Panc1 (cell line): ENCODE data around the gene KRTAP1-4. TPM values are rescaled to one million over a fixed set of nuclear protein-coding genes. Genes with fewer than 3 reads are reported as not detected.

Experiments used
- ATAC-seq: fragments of 200-7000 bp; cut with Tn5 transposase; 2 replicates; pipeline ENCODE4 v1.9.1; 2020; ENCODE audit warnings: mild to moderate bottlenecking, moderate library complexity
- BruUV-seq: library from RNA; stranded (reverse); fragments of 400-500 nt; replicated peaks from 2 replicates; lab custom pipeline; 2021; lab: Mats Ljungman, UMichigan
- CTCF ChIA-PET: fragments of 300-600 bp; sonication (Branson Sonifier 250); formaldehyde crosslinking; loops from one replicate; lab custom pipeline; 2022; ENCODE audit warnings: antibody characterized with exemption; lab: Charles Lee
- POLR2A ChIA-PET: fragments of 300-600 bp; sonication (Branson Sonifier 250); formaldehyde crosslinking; loops from one replicate; lab custom pipeline; 2022; ENCODE audit warnings: antibody characterized with exemption; lab: Charles Lee
- DNase-seq: peaks from one replicate; pipeline ENCODE4 v3.0.0-alpha.2; 2010; ENCODE audit warnings: low read depth, low spot score
- H3K27ac ChIP-seq: 2 replicates; pipeline ENCODE4 v1.5.1; 2011; ENCODE audit warnings: mild to moderate bottlenecking, low read length, inconsistent platforms
- H3K27me3 ChIP-seq: fragments of 200-500 bp; sonication (Bioruptor generic); 2 replicates; pipeline ENCODE4 v1.6.0; 2014; ENCODE audit warnings: low read length, inconsistent platforms; ENCODE audit not compliant: control insufficient read depth, insufficient read depth
- H3K36me3 ChIP-seq: fragments of 200-500 bp; sonication (Bioruptor generic); 2 replicates; pipeline ENCODE4 v1.5.1; 2014; ENCODE audit warnings: inconsistent platforms, mild to moderate bottlenecking, low read length, moderate library complexity; ENCODE audit not compliant: control insufficient read depth, insufficient read depth
- H3K4me1 ChIP-seq: 2 replicates; pipeline ENCODE4 v1.5.1; 2011; ENCODE audit warnings: inconsistent platforms, mild to moderate bottlenecking, low read length, moderate library complexity; ENCODE audit not compliant: control insufficient read depth, insufficient read depth
- H3K4me3 ChIP-seq, 2 experiments: 2 replicates each; pipeline ENCODE4 v1.5.1; 2011 to 2012; ENCODE audit warnings: low read depth in 2 of 2, low read length in 2 of 2, mild to moderate bottlenecking in 2 of 2, inconsistent platforms in 1 of 2, moderate library complexity in 1 of 2
- H3K9me3 ChIP-seq: fragments of 200-500 bp; sonication (Bioruptor generic); 2 replicates; pipeline ENCODE4 v1.5.1; 2014; ENCODE audit warnings: low read depth, mild to moderate bottlenecking, inconsistent platforms, low read length, moderate library complexity; ENCODE audit not compliant: control insufficient read depth, insufficient read depth
- POLR2AphosphoS5 ChIP-seq: IDR thresholded peaks from 2 replicates; pipeline ENCODE4 v1.6.1; 2012; ENCODE audit warnings: mild to moderate bottlenecking, low read depth, low read length, moderate library complexity
- SIN3A ChIP-seq: IDR thresholded peaks from 2 replicates; pipeline ENCODE4 v1.6.1; 2012; ENCODE audit warnings: low read depth, mild to moderate bottlenecking, low read length, moderate library complexity, borderline replicate concordance; ENCODE audit not compliant: insufficient read depth
- TCF7L2 ChIP-seq: IDR thresholded peaks from 2 replicates; pipeline ENCODE4 v1.6.1; 2011; ENCODE audit warnings: mild to moderate bottlenecking, low read depth, low read length, inconsistent platforms
- in situ Hi-C: cut with HindIII; loops from 2 replicates; pipeline ENCODE4 v1.10.0; 2016; ENCODE audit warnings: low sequenced_read_pairs, low pct_unique_long_range_greater_than_20kb
- intact Hi-C: fragments of 100-400 bp; cut with micrococcal nuclease; formaldehyde crosslinking; loops from one replicate; pipeline ENCODE4 v1.10.0; 2022; ENCODE audit not compliant: unreplicated experiment
- total RNA-seq: library from RNA; stranded (reverse); gene quantifications from one replicate; pipeline ENCODE4 v1.2.1, GENCODE V29; 2021; ENCODE audit not compliant: unreplicated experiment
- TF ChIP-seq, protein P1 (sequence below): fragments of 450-650 bp; IDR thresholded peaks from 2 replicates; pipeline ENCODE4 v1.5.1; 2017; ENCODE audit warnings: mild to moderate bottlenecking
- TF ChIP-seq, protein P2 (sequence below), 2 experiments: IDR thresholded peaks; 2 replicates each; pipeline ENCODE4 v1.6.1; 2011 to 2012; ENCODE audit warnings: low read depth in 2 of 2, control low read depth in 1 of 2, low read length in 1 of 2, mild to moderate bottlenecking in 1 of 2, moderate library complexity in 1 of 2; ENCODE audit not compliant: insufficient read depth in 1 of 2

Gene KRTAP1-4
- total RNA-seq, 1 experiment from 2014 or later = not detected

DNA sequence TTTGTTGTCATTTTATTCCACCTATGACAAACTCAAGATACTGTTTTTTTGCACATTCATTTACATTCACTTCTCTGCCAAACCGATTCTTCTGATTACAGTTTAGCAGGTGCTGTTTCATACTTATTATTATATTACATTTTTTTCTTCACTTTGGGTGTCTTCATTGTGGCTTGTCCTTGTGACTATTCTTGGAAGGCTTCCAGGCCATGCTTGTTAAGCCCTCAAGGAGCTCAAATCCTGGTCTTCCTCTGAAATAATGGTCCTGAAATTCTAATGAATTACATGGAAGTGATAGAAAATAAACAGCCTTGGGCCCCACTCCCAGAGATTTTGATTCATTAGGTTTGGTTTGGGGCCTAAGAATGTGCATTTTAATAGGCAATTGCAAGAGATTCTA, 34.3 kb upstream of the KRTAP1-4 start:
- in situ Hi-C loops = no loop called here
- CTCF ChIA-PET = interaction anchor here (0.7 kb wide), 1 partner anchor 9 kb away, joined by 3 read pairs; no protein-coding TSS in a partner anchor
- no peak overlapping the region for H3K27ac ChIP-seq
- POLR2A ChIA-PET = no interaction called here
- DNase-seq (no peak), ATAC-seq (no peak)
- no peak overlapping the region for H3K4me3 ChIP-seq
- no peaks in the 10 kb centered on the region for H3K36me3 ChIP-seq
- H3K4me1 ChIP-seq = no peaks in the 10 kb centered on the region
- intact Hi-C loops = no loop called here
- no peaks in the 10 kb centered on the region for H3K27me3 ChIP-seq
- TF ChIP-seq, protein P1, sequence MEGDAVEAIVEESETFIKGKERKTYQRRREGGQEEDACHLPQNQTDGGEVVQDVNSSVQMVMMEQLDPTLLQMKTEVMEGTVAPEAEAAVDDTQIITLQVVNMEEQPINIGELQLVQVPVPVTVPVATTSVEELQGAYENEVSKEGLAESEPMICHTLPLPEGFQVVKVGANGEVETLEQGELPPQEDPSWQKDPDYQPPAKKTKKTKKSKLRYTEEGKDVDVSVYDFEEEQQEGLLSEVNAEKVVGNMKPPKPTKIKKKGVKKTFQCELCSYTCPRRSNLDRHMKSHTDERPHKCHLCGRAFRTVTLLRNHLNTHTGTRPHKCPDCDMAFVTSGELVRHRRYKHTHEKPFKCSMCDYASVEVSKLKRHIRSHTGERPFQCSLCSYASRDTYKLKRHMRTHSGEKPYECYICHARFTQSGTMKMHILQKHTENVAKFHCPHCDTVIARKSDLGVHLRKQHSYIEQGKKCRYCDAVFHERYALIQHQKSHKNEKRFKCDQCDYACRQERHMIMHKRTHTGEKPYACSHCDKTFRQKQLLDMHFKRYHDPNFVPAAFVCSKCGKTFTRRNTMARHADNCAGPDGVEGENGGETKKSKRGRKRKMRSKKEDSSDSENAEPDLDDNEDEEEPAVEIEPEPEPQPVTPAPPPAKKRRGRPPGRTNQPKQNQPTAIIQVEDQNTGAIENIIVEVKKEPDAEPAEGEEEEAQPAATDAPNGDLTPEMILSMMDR = no peak
- TF ChIP-seq, protein P2, sequence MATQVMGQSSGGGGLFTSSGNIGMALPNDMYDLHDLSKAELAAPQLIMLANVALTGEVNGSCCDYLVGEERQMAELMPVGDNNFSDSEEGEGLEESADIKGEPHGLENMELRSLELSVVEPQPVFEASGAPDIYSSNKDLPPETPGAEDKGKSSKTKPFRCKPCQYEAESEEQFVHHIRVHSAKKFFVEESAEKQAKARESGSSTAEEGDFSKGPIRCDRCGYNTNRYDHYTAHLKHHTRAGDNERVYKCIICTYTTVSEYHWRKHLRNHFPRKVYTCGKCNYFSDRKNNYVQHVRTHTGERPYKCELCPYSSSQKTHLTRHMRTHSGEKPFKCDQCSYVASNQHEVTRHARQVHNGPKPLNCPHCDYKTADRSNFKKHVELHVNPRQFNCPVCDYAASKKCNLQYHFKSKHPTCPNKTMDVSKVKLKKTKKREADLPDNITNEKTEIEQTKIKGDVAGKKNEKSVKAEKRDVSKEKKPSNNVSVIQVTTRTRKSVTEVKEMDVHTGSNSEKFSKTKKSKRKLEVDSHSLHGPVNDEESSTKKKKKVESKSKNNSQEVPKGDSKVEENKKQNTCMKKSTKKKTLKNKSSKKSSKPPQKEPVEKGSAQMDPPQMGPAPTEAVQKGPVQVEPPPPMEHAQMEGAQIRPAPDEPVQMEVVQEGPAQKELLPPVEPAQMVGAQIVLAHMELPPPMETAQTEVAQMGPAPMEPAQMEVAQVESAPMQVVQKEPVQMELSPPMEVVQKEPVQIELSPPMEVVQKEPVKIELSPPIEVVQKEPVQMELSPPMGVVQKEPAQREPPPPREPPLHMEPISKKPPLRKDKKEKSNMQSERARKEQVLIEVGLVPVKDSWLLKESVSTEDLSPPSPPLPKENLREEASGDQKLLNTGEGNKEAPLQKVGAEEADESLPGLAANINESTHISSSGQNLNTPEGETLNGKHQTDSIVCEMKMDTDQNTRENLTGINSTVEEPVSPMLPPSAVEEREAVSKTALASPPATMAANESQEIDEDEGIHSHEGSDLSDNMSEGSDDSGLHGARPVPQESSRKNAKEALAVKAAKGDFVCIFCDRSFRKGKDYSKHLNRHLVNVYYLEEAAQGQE (IDR thresholded peaks at IDR 0.05; ENCODE audit: insufficient read depth in 1 of 2, low read depth in 2 of 2, low read length in 1 of 2) = no peak
- TF ChIP-seq SIN3A (no peak), POLR2AphosphoS5 (no peak), TCF7L2 (no peak)
- BruUV-seq = no TSS peak
- H3K9me3 ChIP-seq = no peaks in the 10 kb centered on the region

DNA sequence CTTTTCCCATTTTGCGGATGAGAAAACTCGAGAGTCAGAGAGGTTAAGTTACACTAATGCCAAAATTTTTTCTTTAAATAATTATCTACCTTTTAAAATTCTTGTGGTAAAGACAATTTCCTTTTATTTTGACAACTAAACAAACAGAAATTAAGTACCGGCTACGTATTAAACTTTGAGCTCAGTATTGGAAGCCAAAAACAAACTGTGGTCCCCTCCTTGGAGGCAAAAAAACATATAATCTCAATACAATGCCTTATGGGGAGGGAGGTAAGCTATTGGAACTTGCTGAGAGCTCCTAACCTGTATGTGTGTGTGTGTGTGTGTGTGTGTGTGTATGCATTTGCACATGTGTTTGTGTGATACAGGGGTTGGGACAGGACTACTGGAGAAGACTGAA, 33.5 kb upstream of the KRTAP1-4 start:
- H3K27me3 ChIP-seq = no peaks in the 10 kb centered on the region
- ATAC-seq = no peak
- TF ChIP-seq, protein P2 (IDR thresholded peaks at IDR 0.05; ENCODE audit: insufficient read depth in 1 of 2, low read depth in 2 of 2, low read length in 1 of 2) = no peak
- TF ChIP-seq SIN3A = no peak
- CTCF ChIA-PET = no interaction called here
- H3K4me1 ChIP-seq = no peaks in the 10 kb centered on the region
- POLR2A ChIA-PET = no interaction called here
- no peaks in the 10 kb centered on the region for H3K36me3 ChIP-seq
- no TSS peak for BruUV-seq
- H3K27ac ChIP-seq = no peak overlapping the region
- H3K9me3 ChIP-seq = no peaks in the 10 kb centered on the region
- in situ Hi-C loops = no loop called here
- no peak overlapping the region for H3K4me3 ChIP-seq
- intact Hi-C loops = no loop called here
- DNase-seq = no peak
